Kidney (tissue), 14 donors: ENCODE results near the gene EFCAB14. TPM values are rescaled to one million over a fixed set of nuclear protein-coding genes. Genes with fewer than 3 reads are reported as not detected.

Experiments used
- DNase-seq, 5 donors: peaks; one replicate each; pipeline ENCODE4 v3.0.0-alpha.2; 2013 to 2020
- FAIRE-seq: peaks from 2 replicates; lab custom pipeline; 2012; peaks lifted over from hg19 to GRCh38; lab: Jason Lieb, UNC
- H3K27ac ChIP-seq, 2 donors: one replicate each; pipeline ENCODE4 v1.7.0; 2013; ENCODE audit warnings: low read depth in 2 of 2, low read length in 2 of 2, inconsistent platforms in 1 of 2
- H3K27me3 ChIP-seq: one replicate; pipeline ENCODE4 v1.7.1; 2013; ENCODE audit warnings: low read length, inconsistent platforms; ENCODE audit not compliant: control insufficient read depth, insufficient read depth
- H3K36me3 ChIP-seq, 3 donors: one replicate each; pipeline versions ENCODE4 v1.7.0 to v1.7.1; 2013; ENCODE audit warnings: low read length in 3 of 3, control low read depth in 1 of 3, inconsistent platforms in 1 of 3; ENCODE audit not compliant: insufficient read depth in 3 of 3, control insufficient read depth in 2 of 3
- H3K4me1 ChIP-seq, 3 donors: one replicate each; pipeline versions ENCODE4 v1.7.0 to v1.7.1; 2013; ENCODE audit warnings: low read length in 3 of 3, inconsistent platforms in 1 of 3, low read depth in 1 of 3; ENCODE audit not compliant: control insufficient read depth in 2 of 3, insufficient read depth in 2 of 3
- H3K4me3 ChIP-seq, 3 donors: one replicate each; pipeline versions ENCODE4 v1.7.0 to v1.8.1; 2013; ENCODE audit warnings: low read length in 3 of 3, control low read depth in 1 of 3, inconsistent platforms in 1 of 3
- H3K9ac ChIP-seq, 3 donors: one replicate each; pipeline versions ENCODE4 v1.7.0 to v1.7.1; 2013; ENCODE audit warnings: low read length in 3 of 3, control low read depth in 1 of 3, inconsistent platforms in 1 of 3
- H3K9me3 ChIP-seq, 3 donors: one replicate each; pipeline versions ENCODE4 v1.7.0 to v1.7.1; 2013; ENCODE audit warnings: low read length in 3 of 3, control low read depth in 1 of 3, inconsistent platforms in 1 of 3; ENCODE audit not compliant: control insufficient read depth in 2 of 3, insufficient read depth in 1 of 3
- intact Hi-C: fragments of 100-400 bp; cut with DNase I; formaldehyde crosslinking; loops from one replicate; pipeline ENCODE4 v1.11.1; 2022
- polyA plus RNA-seq: library from polyadenylated mRNA; stranded (reverse); fragments of 350-450 nt; fragmentation: Illumina TruSeq; extraction: RNeasy Lipid Tissue Mini Kit (QIAGEN cat#74804); gene quantifications from one replicate; pipeline ENCODE4 v1.2.3, GENCODE V29; 2014; ENCODE audit warnings: low read depth, low replicate concordance; ENCODE audit not compliant: insufficient read depth
- total RNA-seq: library from RNA; stranded (reverse); fragmentation: NEBNext Ultra II Directional; extraction: Animal tissue kit (Norgen Biotek cat#: 25700); gene quantifications from one replicate; pipeline ENCODE4 v1.2.1, GENCODE V29; 2021
- TF ChIP-seq, protein P1 (sequence below): IDR thresholded peaks from 3 replicates; pipeline ENCODE4 v1.5.1; 2012; ENCODE audit warnings: mild to moderate bottlenecking, moderate library complexity, borderline replicate concordance; ENCODE audit not compliant: insufficient read depth; ENCODE audit errors: extremely low read depth
- donor health status: control.
- donor health status: control.
- donor health status: control.
- donor health status: control.
- donor health status: control.
- donor health status: DM: yes; HTN: yes; CAD: no.
- donor health status: Normal renal cell carcinoma (clear cell type).

EFCAB14 gene
- total and polyA plus RNA-seq, 2 donors from 2014 or later, result 48.1 to 129 TPM

GRCh38 chr1:46705408-46705807, 13.5 kb downstream of the EFCAB14 start:
- no peak for DNase-seq
- H3K9me3 ChIP-seq, result no peaks in the 10 kb centered on the region
- H3K27me3 ChIP-seq, result no peaks in the 10 kb centered on the region
- intact Hi-C loops, result no loop called here
- H3K4me3 ChIP-seq, result no peak overlapping the region
- H3K9ac ChIP-seq, result no peak overlapping the region
- no peak for FAIRE-seq
- peaks cover 6 to 34% (median 29%) of the 10 kb centered on the region in 3 donors for H3K36me3 ChIP-seq
- no peaks in the 10 kb centered on the region for H3K4me1 ChIP-seq
- H3K27ac ChIP-seq, result no peak overlapping the region
- TF ChIP-seq, protein P1, sequence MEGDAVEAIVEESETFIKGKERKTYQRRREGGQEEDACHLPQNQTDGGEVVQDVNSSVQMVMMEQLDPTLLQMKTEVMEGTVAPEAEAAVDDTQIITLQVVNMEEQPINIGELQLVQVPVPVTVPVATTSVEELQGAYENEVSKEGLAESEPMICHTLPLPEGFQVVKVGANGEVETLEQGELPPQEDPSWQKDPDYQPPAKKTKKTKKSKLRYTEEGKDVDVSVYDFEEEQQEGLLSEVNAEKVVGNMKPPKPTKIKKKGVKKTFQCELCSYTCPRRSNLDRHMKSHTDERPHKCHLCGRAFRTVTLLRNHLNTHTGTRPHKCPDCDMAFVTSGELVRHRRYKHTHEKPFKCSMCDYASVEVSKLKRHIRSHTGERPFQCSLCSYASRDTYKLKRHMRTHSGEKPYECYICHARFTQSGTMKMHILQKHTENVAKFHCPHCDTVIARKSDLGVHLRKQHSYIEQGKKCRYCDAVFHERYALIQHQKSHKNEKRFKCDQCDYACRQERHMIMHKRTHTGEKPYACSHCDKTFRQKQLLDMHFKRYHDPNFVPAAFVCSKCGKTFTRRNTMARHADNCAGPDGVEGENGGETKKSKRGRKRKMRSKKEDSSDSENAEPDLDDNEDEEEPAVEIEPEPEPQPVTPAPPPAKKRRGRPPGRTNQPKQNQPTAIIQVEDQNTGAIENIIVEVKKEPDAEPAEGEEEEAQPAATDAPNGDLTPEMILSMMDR, result no peak

DNA sequence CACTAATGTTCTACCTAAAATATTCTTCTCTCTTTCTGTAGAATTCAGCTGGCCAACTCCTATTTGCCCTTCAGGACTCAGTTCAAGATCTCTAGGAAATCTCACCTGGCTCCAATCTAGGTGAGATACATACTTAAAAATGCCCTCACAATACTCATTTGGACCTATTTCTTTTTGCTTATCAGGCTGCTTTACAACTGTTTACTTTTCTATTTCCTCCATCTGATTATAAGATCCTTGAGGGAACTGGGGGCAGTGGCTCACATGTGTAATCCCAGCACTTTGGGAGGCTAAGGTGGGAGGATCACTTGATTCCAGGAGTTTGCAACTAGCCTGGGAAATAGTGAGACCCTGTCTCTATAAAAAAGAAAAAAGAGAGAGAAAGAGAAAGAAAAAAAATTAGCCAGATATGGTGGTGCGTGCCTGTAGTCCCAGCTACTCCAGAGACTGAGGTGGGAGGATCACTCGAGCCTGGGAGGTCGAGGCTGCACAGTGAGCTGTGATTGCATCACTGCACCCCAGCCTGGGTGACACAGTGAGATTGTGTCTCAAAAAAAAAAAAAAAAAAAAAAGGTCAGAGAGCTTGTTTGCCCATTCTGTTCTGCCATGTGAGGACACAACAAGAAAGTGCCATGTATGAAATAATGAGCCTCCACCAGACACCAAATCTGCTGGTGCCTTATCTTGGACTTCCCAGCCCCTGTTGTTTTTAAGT, 14.8 kb downstream of the EFCAB14 start:
- no peaks in the 10 kb centered on the region for H3K27me3 ChIP-seq
- no peak for FAIRE-seq
- DNase-seq, result no peak
- intact Hi-C loops, result no loop called here
- H3K9me3 ChIP-seq, result no peaks in the 10 kb centered on the region
- no peaks in the 10 kb centered on the region for H3K4me1 ChIP-seq
- H3K36me3 ChIP-seq, result peaks cover 4 to 34% (median 27%) of the 10 kb centered on the region in 3 donors
- H3K27ac ChIP-seq, result no peak overlapping the region
- no peak overlapping the region for H3K4me3 ChIP-seq
- no peak overlapping the region for H3K9ac ChIP-seq
- TF ChIP-seq, protein P1, result no peak

DNA sequence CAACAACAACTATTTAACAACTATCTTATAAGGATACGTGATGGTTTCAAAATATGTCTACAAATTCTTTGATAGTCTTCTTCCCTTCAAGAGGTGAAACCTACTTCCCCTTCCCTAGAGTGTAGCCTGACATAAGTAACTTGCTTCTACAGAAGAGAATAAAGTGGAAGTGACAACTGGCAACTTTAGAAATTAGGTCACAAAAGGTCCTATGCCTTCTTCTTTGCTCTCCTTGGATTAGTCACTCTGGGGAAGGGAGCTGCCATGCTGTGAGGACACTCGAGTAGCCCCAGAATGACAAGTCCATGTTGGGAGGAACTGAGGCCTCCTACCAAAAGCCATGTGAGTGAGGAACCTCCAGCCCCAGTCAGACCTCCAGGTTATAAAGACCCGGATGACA, 19.2 kb downstream of the EFCAB14 start:
- Histone ChIP-seq H3K9ac (no peak overlapping the region), H3K4me1 (no peaks in the 10 kb centered on the region), H3K27ac (no peak overlapping the region), H3K27me3 (no peaks in the 10 kb centered on the region), H3K9me3 (no peaks in the 10 kb centered on the region), H3K4me3 (no peak overlapping the region), H3K36me3 (peaks cover 3 to 19% (median 19%) of the 10 kb centered on the region in 3 donors)
- TF ChIP-seq, protein P1, result no peak
- FAIRE-seq (no peak), DNase-seq (no peak)
- intact Hi-C loops, result no loop called here
